AG09309 (cell line): Measurements from ENCODE around the gene MADCAM1.

Experiments
- DNase-seq: peaks from one replicate; pipeline ENCODE4 v3.0.0-alpha.2; 2010; ENCODE audit warnings: low read depth
- H3K4me3 ChIP-seq: 2 replicates; pipeline ENCODE4 v1.5.1; 2011; ENCODE audit warnings: mild to moderate bottlenecking, low read depth, low read length, moderate library complexity; ENCODE audit not compliant: control insufficient read depth
- CTCF ChIP-seq: IDR thresholded peaks from 2 replicates; pipeline ENCODE4 v1.5.1; 2011; ENCODE audit warnings: mild to moderate bottlenecking, low read depth, low read length, inconsistent platforms; ENCODE audit not compliant: insufficient read depth, control insufficient read depth; ENCODE audit errors: missing control alignments

Gene MADCAM1

GRCh38 chr19:543910-544608, 47.8 kb downstream of the MADCAM1 start, which contains the start of gene GZMM:
GZMM (plus strand) TSS chr19:544053; CDS start chr19:544072, 19 bp downstream.
- H3K4me3 ChIP-seq: no peak within 1 kb of the TSS
- DNase-seq: no peak
- no peak for TF ChIP-seq CTCF

DNA sequence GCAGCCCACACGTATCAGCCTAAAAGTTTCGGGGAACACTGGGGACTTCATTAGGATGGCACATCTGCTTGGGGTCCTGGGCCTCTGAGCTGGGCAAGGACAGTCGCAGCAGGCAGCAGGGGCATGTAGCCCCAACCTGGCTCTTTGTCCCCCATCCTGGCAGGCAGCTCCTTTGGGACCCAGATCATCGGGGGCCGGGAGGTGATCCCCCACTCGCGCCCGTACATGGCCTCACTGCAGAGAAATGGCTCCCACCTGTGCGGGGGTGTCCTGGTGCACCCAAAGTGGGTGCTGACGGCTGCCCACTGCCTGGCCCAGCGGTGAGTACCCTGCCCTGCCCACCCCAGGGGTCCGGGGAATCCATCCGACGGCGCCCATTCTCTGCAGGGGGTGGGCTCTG, 50.8 kb downstream of the MADCAM1 start:
- no peak for DNase-seq
- no peak overlapping the region for H3K4me3 ChIP-seq
- no peak for TF ChIP-seq CTCF

GRCh38 chr19:547836-548720, 51.8 kb downstream of the MADCAM1 start:
- no peak for TF ChIP-seq CTCF
- DNase-seq: no peak
- no peak overlapping the region for H3K4me3 ChIP-seq

- DNase-seq: no peak
- H3K4me3 ChIP-seq: no peak overlapping the region
- TF ChIP-seq CTCF: no peak
Measured at GRCh38 chr19:548886-549830, 52.9 kb downstream of the MADCAM1 start.

DNA sequence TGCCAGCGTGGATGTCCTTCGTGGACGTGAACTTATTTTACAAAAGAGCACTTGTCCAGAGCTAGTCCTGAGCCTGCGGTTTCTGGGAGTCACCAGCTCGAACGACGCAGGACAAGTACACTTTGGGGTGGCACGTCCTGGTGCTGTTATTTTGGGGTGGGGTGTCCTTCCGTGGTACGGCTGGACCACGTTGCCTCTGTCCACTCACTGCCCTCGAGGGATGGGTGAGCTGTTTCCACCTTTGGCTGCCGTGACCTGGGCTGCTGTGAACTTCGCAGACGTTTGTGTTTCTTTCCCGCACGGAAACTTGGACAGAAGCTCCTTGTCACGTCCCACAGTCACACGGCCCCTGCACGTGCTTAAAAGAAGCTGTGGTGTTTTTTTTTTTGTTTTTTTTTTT, 58.5 kb downstream of the MADCAM1 start:
- no peak overlapping the region for H3K4me3 ChIP-seq
- DNase-seq: no peak
- TF ChIP-seq CTCF: no peak
